Immature natural killer cell (primary cell): ENCODE data around the gene CLPTM1L. TPM values are rescaled to one million over a fixed set of nuclear protein-coding genes. Genes with fewer than 3 reads are reported as not detected.

Experiments
- DNase-seq, 3 donors: peaks; one replicate each; pipeline ENCODE4 v3.0.0; 2022; ENCODE audit warnings: mixed read lengths in 1 of 3
- H3K27ac Mint-ChIP-seq, 6 donors: one replicate each; pipeline ENCODE4 v1.8.0; 2020; ENCODE audit warnings: mixed read lengths in 6 of 6, mild to moderate bottlenecking in 5 of 6, inconsistent platforms in 4 of 6, moderate library complexity in 3 of 6
- H3K27me3 Mint-ChIP-seq, 3 donors: one replicate each; pipeline ENCODE4 v1.8.0; 2020 to 2021; ENCODE audit warnings: low read depth in 3 of 3, mild to moderate bottlenecking in 3 of 3, mixed read lengths in 3 of 3, moderate library complexity in 3 of 3, inconsistent platforms in 1 of 3
- H3K36me3 Mint-ChIP-seq, 3 donors: one replicate each; pipeline ENCODE4 v1.8.0; 2020; ENCODE audit warnings: mixed read lengths in 3 of 3, inconsistent platforms in 2 of 3, mild to moderate bottlenecking in 2 of 3
- H3K4me1 Mint-ChIP-seq, 2 donors: one replicate each; pipeline ENCODE4 v1.8.0; 2020; ENCODE audit warnings: inconsistent platforms in 2 of 2, mild to moderate bottlenecking in 2 of 2, mixed read lengths in 2 of 2, moderate library complexity in 1 of 2
- H3K4me3 Mint-ChIP-seq, 5 donors: one replicate each; pipeline ENCODE4 v1.8.0; 2020; ENCODE audit warnings: mild to moderate bottlenecking in 5 of 5, mixed read lengths in 5 of 5, inconsistent platforms in 3 of 5, moderate library complexity in 3 of 5
- H3K9me3 Mint-ChIP-seq, 6 donors: one replicate each; pipeline ENCODE4 v1.8.0; 2020; ENCODE audit warnings: mild to moderate bottlenecking in 6 of 6, mixed read lengths in 6 of 6, inconsistent platforms in 4 of 6, moderate library complexity in 3 of 6
- polyA plus RNA-seq, 3 donors: library from polyadenylated mRNA; unstranded; fragments of 300-500 nt; fragmentation: Illumina TruSeq; gene quantifications; one replicate each; pipeline ENCODE4 v1.2.3, GENCODE V29; 2021

The CLPTM1L gene
- polyA plus RNA-seq, 3 donors from 2014 or later: 25.9 to 61.6 (median 35.7) TPM

GRCh38 chr5:1274471-1274870 lies 70.4 kb downstream of the CLPTM1L start:
- Mint-ChIP-seq H3K27me3 (peaks cover 2 to 4% (median 3%) of the 10 kb centered on the region in 3 donors), H3K4me1 (peaks cover 11% of the 10 kb centered on the region in 2 donors), H3K9me3 (no peaks in the 10 kb centered on the region), H3K36me3 (no peaks in the 10 kb centered on the region), H3K27ac (no peak overlapping the region), H3K4me3 (no peak overlapping the region)
- DNase-seq: no peak

GRCh38 chr5:1273745-1274144 lies 71.2 kb downstream of the CLPTM1L start:
- no peak overlapping the region for H3K4me3 Mint-ChIP-seq

GRCh38 chr5:1272201-1272600 lies 72.7 kb downstream of the CLPTM1L start:
- no peak for DNase-seq
- Mint-ChIP-seq H3K27me3 (peaks cover 0 to 4% (median 3%) of the 10 kb centered on the region in 3 donors), H3K27ac (no peak overlapping the region), H3K36me3 (no peaks in the 10 kb centered on the region), H3K9me3 (no peaks in the 10 kb centered on the region), H3K4me3 (no peak overlapping the region), H3K4me1 (peaks cover 11 to 17% of the 10 kb centered on the region in 2 donors)

More at GRCh38 chr5:1273745-1274144, 71.2 kb downstream of the CLPTM1L start:
- Mint-ChIP-seq H3K27ac (no peak overlapping the region), H3K36me3 (no peaks in the 10 kb centered on the region), H3K4me1 (peaks cover 11 to 13% of the 10 kb centered on the region in 2 donors), H3K9me3 (no peaks in the 10 kb centered on the region), H3K27me3 (peaks cover 2 to 4% (median 3%) of the 10 kb centered on the region in 3 donors)
- DNase-seq: no peak

- Mint-ChIP-seq H3K36me3 (no peaks in the 10 kb centered on the region), H3K4me1 (peaks cover 5 to 9% of the 10 kb centered on the region in 2 donors), H3K27me3 (peaks cover 0 to 4% (median 3%) of the 10 kb centered on the region in 3 donors), H3K9me3 (no peaks in the 10 kb centered on the region), H3K4me3 (no peak overlapping the region), H3K27ac (no peak overlapping the region)
- DNase-seq: no peak
These were observed 73.7 kb downstream of the CLPTM1L start for GRCh38 chr5:1270933-1271914.

GRCh38 chr5:1270426-1270825 lies 74.5 kb downstream of the CLPTM1L start:
- DNase-seq: no peak
- Mint-ChIP-seq H3K4me1 (peaks cover 2 to 6% of the 10 kb centered on the region in 2 donors), H3K4me3 (no peak overlapping the region), H3K27ac (no peak overlapping the region), H3K27me3 (peaks cover 0 to 4% (median 3%) of the 10 kb centered on the region in 3 donors), H3K9me3 (no peaks in the 10 kb centered on the region), H3K36me3 (no peaks in the 10 kb centered on the region)

- no peaks in the 10 kb centered on the region for H3K9me3 Mint-ChIP-seq
These were observed 76.2 kb downstream of the CLPTM1L start for GRCh38 chr5:1268666-1269065.

GRCh38 chr5:1268056-1268455 lies 76.8 kb downstream of the CLPTM1L start:
- Mint-ChIP-seq H3K4me1 (peaks cover 0 to 6% of the 10 kb centered on the region in 2 donors), H3K27me3 (peaks cover 2% of the 10 kb centered on the region in 3 donors), H3K9me3 (no peaks in the 10 kb centered on the region), H3K27ac (no peak overlapping the region), H3K4me3 (no peak overlapping the region), H3K36me3 (no peaks in the 10 kb centered on the region)
- DNase-seq: no peak

More at GRCh38 chr5:1268666-1269065, 76.2 kb downstream of the CLPTM1L start:
- DNase-seq: no peak
- peaks cover 0 to 6% of the 10 kb centered on the region in 2 donors for H3K4me1 Mint-ChIP-seq
- no peak overlapping the region for H3K4me3 Mint-ChIP-seq
- H3K36me3 Mint-ChIP-seq: no peaks in the 10 kb centered on the region
- H3K27me3 Mint-ChIP-seq: peaks cover 2 to 3% (median 2%) of the 10 kb centered on the region in 3 donors
- H3K27ac Mint-ChIP-seq: no peak overlapping the region

Other genes with a start within 250 kb of the CLPTM1L start
- gene SLC12A7, start 233.0 kb downstream of the CLPTM1L start, polyA plus RNA-seq: 10 to 100 TPM in 1 of 3 donors, 1 to 10 TPM in 2; 9.5 to 18.2 (median 9.7) TPM
- not detected for gene SLC6A19, start 143.5 kb downstream of the CLPTM1L start, polyA plus RNA-seq
- not detected for gene SLC6A18, start 119.7 kb downstream of the CLPTM1L start, polyA plus RNA-seq
- gene TERT, start 50.0 kb downstream of the CLPTM1L start, polyA plus RNA-seq: not detected
- not detected for gene SLC6A3, start 100.3 kb upstream of the CLPTM1L start, polyA plus RNA-seq
- 100 to 1,000 TPM; 107 to 255 (median 144) TPM for gene LPCAT1, start 178.9 kb upstream of the CLPTM1L start, polyA plus RNA-seq